IPS DF 4.7 (cell line): ENCODE data around the gene FAM3C.

ENCODE experiments used
- DNase-seq: peaks from one replicate; pipeline ENCODE4 v3.0.0-alpha.2; 2013; ENCODE audit warnings: low spot score; ENCODE audit errors: extremely low read depth

FAM3C gene

GRCh38 chr7:121410829-121411596, 14.9 kb upstream of the FAM3C start:
- no peak for DNase-seq

- no peak for DNase-seq
Measured at GRCh38 chr7:121406944-121407343, 10.8 kb upstream of the FAM3C start.

GRCh38 chr7:121406461-121406860, 10.4 kb upstream of the FAM3C start:
- DNase-seq, result no peak

GRCh38 chr7:121404348-121404747, 8.2 kb upstream of the FAM3C start:
- no peak for DNase-seq

GRCh38 chr7:121402701-121403100, 6.6 kb upstream of the FAM3C start:
- DNase-seq, result no peak

- DNase-seq, result no peak
Measured at GRCh38 chr7:121401896-121402295, 5.8 kb upstream of the FAM3C start.

- no peak for DNase-seq
Measured at GRCh38 chr7:121398246-121398645, 2.1 kb upstream of the FAM3C start.

- no peak for DNase-seq
Measured at GRCh38 chr7:121397822-121398221, 1.7 kb upstream of the FAM3C start.

- no peak for DNase-seq
Measured at GRCh38 chr7:121397361-121397760, 1.3 kb upstream of the FAM3C start.

GRCh38 chr7:121395494-121395960, 581 bp downstream of the FAM3C start:
- DNase-seq, result no peak

GRCh38 chr7:121394709-121395140, 1.4 kb downstream of the FAM3C start:
- DNase-seq, result no peak

GRCh38 chr7:121393005-121393366, 3.1 kb downstream of the FAM3C start:
- DNase-seq, result no peak

- DNase-seq, result no peak
Measured at GRCh38 chr7:121392277-121393004, 3.7 kb downstream of the FAM3C start.

- DNase-seq, result no peak
Measured at GRCh38 chr7:121391686-121392085, 4.4 kb downstream of the FAM3C start.

GRCh38 chr7:121390617-121391016, 5.5 kb downstream of the FAM3C start:
- DNase-seq, result no peak

- no peak for DNase-seq
Measured at GRCh38 chr7:121390109-121390508, 6.0 kb downstream of the FAM3C start.

- DNase-seq, result no peak
Measured at GRCh38 chr7:121388950-121389349, 7.2 kb downstream of the FAM3C start.

GRCh38 chr7:121385800-121386179, 10.3 kb downstream of the FAM3C start:
- DNase-seq, result no peak

GRCh38 chr7:121385056-121385799, 10.9 kb downstream of the FAM3C start:
- DNase-seq, result no peak

GRCh38 chr7:121384265-121384664, 11.8 kb downstream of the FAM3C start:
- DNase-seq, result no peak

- DNase-seq, result no peak
Measured at GRCh38 chr7:121383235-121383910, 12.7 kb downstream of the FAM3C start.

- DNase-seq, result no peak
Measured at GRCh38 chr7:121382473-121382872, 13.6 kb downstream of the FAM3C start.
